Upper lobe of left lung (tissue), 4 donors: Measurements from ENCODE around the gene MLXIPL.
"Not testable (repeated sequence)": the region's sequence is repeated elsewhere in the genome, so short reads cannot be mapped to it uniquely, and the experiment has no call there.

Experiments used
- CTCF ChIP-seq, 6 experiments: fragments of 450-650 bp in 4 of 6; fragments of 200-600 bp in 2 of 6; sonication (generic) in 2 of 6; IDR thresholded peaks; one replicate each; pipeline ENCODE4 v1.5.1; 2016 to 2019; ENCODE audit warnings: antibody characterized with exemption in 6 of 6
- EP300 ChIP-seq, 4 donors: sonication (generic); formaldehyde crosslinking; IDR thresholded peaks; one replicate each; pipeline ENCODE4 v1.5.1; 2017; ENCODE audit warnings: antibody characterized with exemption in 4 of 4, control low read depth in 2 of 4
- POLR2A ChIP-seq, 4 donors: fragments of 450-650 bp; IDR thresholded peaks; one replicate each; pipeline ENCODE4 v1.5.1; 2016 to 2017; ENCODE audit warnings: antibody characterized with exemption in 4 of 4, mild to moderate bottlenecking in 2 of 4
- POLR2AphosphoS5 ChIP-seq, 2 donors: sonication (generic); formaldehyde crosslinking; IDR thresholded peaks; one replicate each; pipeline ENCODE4 v1.5.1; 2017; ENCODE audit warnings: antibody characterized with exemption in 2 of 2

DNA sequence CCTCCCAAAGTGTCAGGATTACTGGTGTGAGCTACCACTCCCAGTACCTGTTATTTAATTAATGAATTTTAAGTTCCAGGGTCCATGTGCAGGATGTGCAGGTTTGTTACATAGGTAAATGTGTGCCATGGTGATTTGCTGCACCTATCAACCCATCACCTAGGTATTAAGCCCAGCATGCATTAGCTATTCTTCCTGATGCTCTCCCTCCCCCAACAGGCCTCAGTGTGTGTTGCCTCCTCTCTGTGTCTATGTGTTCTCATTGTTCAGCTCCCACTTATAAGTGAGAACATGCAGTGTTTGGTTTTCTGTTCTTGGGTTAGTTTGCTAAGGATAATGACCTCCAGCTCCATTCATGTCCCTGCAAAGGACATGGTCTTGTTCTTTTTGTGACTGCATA, 57.9 kb downstream of the MLXIPL start:
- TF ChIP-seq POLR2AphosphoS5, CTCF, POLR2A, EP300 (IDR thresholded peaks at IDR 0.05): not testable (repeated sequence)
